Glutamatergic neuron (in vitro differentiated cells): Measurements from ENCODE around the gene BDKRB1. TPM values are rescaled to one million over a fixed set of nuclear protein-coding genes. Genes with fewer than 3 reads are reported as not detected.

Experiments
- DNase-seq: peaks from one replicate; pipeline ENCODE4 v3.0.0; 2022
- H3K27ac Mint-ChIP-seq: one replicate; pipeline ENCODE4 v1.8.0; 2020; ENCODE audit warnings: mild to moderate bottlenecking, mixed read lengths, inconsistent platforms; ENCODE audit not compliant: unreplicated experiment
- H3K27me3 Mint-ChIP-seq: one replicate; pipeline ENCODE4 v1.8.0; 2020; ENCODE audit warnings: mild to moderate bottlenecking, moderate library complexity, mixed read lengths, inconsistent platforms; ENCODE audit not compliant: unreplicated experiment
- H3K36me3 Mint-ChIP-seq: one replicate; pipeline ENCODE4 v1.8.0; 2020; ENCODE audit warnings: mild to moderate bottlenecking, mixed read lengths, inconsistent platforms; ENCODE audit not compliant: unreplicated experiment
- H3K4me1 Mint-ChIP-seq: one replicate; pipeline ENCODE4 v1.8.0; 2020; ENCODE audit warnings: mild to moderate bottlenecking, low read depth, mixed read lengths, inconsistent platforms; ENCODE audit not compliant: unreplicated experiment
- H3K4me3 Mint-ChIP-seq: one replicate; pipeline ENCODE4 v1.8.0; 2020; ENCODE audit warnings: mild to moderate bottlenecking, mixed read lengths, inconsistent platforms; ENCODE audit not compliant: unreplicated experiment
- H3K9me3 Mint-ChIP-seq: one replicate; pipeline ENCODE4 v1.8.0; 2020; ENCODE audit warnings: mild to moderate bottlenecking, moderate library complexity, mixed read lengths, inconsistent platforms; ENCODE audit not compliant: unreplicated experiment
- total RNA-seq: library from RNA; stranded (reverse); fragmentation: NEBNext Ultra II Directional; extraction: Animal tissue kit (Norgen Biotek cat#: 25700); gene quantifications from one replicate; pipeline ENCODE4 v1.2.1, GENCODE V29; 2021; ENCODE audit not compliant: unreplicated experiment
- TF ChIP-seq, protein P1 (sequence below): fragments of 200-600 bp; sonication (generic); IDR thresholded peaks from one replicate; pipeline ENCODE4 v1.5.0; 2021; ENCODE audit not compliant: partially characterized antibody, unreplicated experiment

The BDKRB1 gene
- total RNA-seq, 1 donor from 2014 or later: not detected

DNA sequence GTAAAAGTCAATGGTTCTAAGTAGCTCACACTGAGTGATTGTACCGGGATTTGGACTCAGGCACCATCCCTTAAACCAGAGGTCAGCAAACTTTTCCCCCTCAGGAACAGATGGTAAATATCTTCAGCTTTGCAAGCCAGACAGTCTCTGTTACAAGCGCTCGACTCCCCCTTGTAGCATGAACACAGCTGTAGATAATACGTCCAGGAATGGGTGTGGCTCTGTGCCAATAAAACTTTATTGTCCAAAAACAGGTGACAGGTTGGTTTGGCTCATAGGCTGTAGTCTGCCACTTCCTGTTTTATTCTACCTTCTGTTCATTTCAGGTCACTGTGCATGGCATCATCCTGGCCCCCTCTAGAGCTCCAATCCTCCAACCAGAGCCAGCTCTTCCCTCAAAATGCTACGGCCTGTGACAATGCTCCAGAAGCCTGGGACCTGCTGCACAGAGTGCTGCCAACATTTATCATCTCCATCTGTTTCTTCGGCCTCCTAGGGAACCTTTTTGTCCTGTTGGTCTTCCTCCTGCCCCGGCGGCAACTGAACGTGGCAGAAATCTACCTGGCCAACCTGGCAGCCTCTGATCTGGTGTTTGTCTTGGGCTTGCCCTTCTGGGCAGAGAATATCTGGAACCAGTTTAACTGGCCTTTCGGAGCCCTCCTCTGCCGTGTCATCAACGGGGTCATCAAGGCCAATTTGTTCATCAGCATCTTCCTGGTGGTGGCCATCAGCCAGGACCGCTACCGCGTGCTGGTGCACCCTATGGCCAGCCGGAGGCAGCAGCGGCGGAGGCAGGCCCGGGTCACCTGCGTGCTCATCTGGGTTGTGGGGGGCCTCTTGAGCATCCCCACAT is 7.6 kb downstream of the BDKRB1 start:
- Mint-ChIP-seq H3K4me1 (peaks cover 2% of the 10 kb centered on the region), H3K27ac (no peak overlapping the region), H3K36me3 (peaks cover 5% of the 10 kb centered on the region), H3K27me3 (peaks cover 7% of the 10 kb centered on the region), H3K4me3 (no peak overlapping the region), H3K9me3 (peaks cover 9% of the 10 kb centered on the region)
- DNase-seq: no peak
- TF ChIP-seq, protein P1, sequence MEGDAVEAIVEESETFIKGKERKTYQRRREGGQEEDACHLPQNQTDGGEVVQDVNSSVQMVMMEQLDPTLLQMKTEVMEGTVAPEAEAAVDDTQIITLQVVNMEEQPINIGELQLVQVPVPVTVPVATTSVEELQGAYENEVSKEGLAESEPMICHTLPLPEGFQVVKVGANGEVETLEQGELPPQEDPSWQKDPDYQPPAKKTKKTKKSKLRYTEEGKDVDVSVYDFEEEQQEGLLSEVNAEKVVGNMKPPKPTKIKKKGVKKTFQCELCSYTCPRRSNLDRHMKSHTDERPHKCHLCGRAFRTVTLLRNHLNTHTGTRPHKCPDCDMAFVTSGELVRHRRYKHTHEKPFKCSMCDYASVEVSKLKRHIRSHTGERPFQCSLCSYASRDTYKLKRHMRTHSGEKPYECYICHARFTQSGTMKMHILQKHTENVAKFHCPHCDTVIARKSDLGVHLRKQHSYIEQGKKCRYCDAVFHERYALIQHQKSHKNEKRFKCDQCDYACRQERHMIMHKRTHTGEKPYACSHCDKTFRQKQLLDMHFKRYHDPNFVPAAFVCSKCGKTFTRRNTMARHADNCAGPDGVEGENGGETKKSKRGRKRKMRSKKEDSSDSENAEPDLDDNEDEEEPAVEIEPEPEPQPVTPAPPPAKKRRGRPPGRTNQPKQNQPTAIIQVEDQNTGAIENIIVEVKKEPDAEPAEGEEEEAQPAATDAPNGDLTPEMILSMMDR: no peak

DNA sequence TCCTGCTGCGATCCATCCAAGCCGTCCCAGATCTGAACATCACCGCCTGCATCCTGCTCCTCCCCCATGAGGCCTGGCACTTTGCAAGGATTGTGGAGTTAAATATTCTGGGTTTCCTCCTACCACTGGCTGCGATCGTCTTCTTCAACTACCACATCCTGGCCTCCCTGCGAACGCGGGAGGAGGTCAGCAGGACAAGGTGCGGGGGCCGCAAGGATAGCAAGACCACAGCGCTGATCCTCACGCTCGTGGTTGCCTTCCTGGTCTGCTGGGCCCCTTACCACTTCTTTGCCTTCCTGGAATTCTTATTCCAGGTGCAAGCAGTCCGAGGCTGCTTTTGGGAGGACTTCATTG is 8.2 kb downstream of the BDKRB1 start:
- H3K9me3 Mint-ChIP-seq: peaks cover 9% of the 10 kb centered on the region
- peaks cover 7% of the 10 kb centered on the region for H3K27me3 Mint-ChIP-seq
- no peak overlapping the region for H3K4me3 Mint-ChIP-seq
- H3K27ac Mint-ChIP-seq: no peak overlapping the region
- TF ChIP-seq, protein P1: no peak
- H3K4me1 Mint-ChIP-seq: peaks cover 2% of the 10 kb centered on the region
- H3K36me3 Mint-ChIP-seq: peaks cover 5% of the 10 kb centered on the region
- DNase-seq: no peak

DNA sequence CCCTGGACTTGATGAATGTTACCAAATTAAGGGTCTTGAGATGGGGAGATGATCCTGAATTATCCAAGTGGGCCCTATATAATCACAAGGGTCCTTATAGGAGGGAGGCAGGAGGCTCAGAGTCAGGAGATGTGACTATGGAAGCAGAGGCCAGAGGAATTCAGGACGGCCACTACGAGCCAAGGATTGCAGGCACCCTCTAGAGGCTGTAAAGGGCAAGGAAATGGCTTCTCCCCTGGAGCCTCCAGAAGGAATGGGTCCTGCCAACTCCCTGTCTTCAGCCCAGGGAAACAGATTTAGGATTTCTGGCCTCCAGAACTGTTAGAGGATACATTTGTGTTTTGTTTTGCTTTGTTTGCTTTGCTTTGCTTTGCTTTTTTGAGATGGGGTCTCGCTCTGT is 8.8 kb downstream of the BDKRB1 start:
- TF ChIP-seq, protein P1: no peak
- DNase-seq: no peak
- Mint-ChIP-seq H3K36me3 (peaks cover 5% of the 10 kb centered on the region), H3K27ac (no peak overlapping the region), H3K9me3 (peaks cover 9% of the 10 kb centered on the region), H3K27me3 (peaks cover 7% of the 10 kb centered on the region), H3K4me1 (peaks cover 2% of the 10 kb centered on the region), H3K4me3 (no peak overlapping the region)

DNA sequence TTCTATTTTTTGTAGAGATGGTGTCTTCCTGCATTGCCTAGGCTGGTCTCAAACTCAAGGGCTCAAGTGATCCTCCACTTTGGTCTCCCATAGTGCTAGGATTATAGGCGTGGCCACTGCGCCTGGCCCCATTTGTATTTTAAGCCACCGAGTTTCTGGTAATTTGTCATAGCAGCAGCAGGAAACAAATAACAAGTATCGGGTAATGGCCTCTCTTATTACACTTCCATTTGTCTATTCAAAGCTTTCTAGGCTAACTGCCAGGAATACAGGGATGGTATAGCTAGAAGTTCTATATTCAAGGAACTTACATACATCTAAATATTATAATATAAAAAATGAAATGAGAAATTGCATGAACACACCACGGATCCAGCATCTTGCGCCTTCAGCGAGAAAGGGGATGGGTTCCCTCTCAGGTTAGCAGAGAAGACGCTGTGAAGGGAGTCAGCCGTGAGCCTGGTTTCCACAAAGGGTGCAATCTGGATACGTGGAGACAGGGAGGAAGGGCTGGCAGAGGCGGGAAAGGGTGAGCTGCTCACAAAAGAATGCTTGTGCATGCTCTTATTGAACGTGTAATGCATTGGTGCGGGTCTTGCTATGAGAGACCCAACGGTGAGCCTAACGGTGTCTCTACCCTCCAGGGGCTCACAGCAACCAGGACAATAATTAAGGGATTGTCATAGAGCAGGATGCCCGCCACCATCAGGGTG is 9.5 kb downstream of the BDKRB1 start:
- peaks cover 9% of the 10 kb centered on the region for H3K9me3 Mint-ChIP-seq
- H3K27ac Mint-ChIP-seq: no peak overlapping the region
- H3K36me3 Mint-ChIP-seq: peaks cover 4% of the 10 kb centered on the region
- TF ChIP-seq, protein P1: no peak
- DNase-seq: no peak
- peaks cover 10% of the 10 kb centered on the region for H3K27me3 Mint-ChIP-seq
- peaks cover 2% of the 10 kb centered on the region for H3K4me1 Mint-ChIP-seq
- no peak overlapping the region for H3K4me3 Mint-ChIP-seq

DNA sequence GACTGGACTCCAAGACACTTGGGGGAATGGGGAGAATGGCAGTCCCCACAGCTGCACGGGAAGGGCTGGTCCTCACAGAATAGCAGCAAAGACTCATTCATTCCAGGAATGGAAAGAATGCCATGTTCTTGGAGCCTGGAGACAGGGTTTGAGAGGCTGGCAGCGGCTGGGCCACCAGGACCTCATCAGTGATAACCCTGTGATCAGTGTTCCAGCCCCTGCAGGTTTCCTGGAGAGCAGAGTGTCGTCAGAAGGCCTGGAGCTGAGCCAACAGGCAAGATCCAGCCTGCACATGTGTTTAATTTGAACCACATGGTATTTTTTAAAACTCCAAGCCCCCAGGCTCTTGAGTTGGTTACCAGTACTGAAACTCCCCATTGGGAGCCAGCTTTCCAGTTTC is 11.3 kb downstream of the BDKRB1 start:
- Mint-ChIP-seq H3K36me3 (peaks cover 6% of the 10 kb centered on the region), H3K4me3 (no peak overlapping the region), H3K4me1 (peaks cover 2% of the 10 kb centered on the region), H3K27ac (no peak overlapping the region), H3K9me3 (peaks cover 9% of the 10 kb centered on the region), H3K27me3 (peaks cover 10% of the 10 kb centered on the region)
- DNase-seq: no peak
- TF ChIP-seq, protein P1: no peak
